Neural cell (in vitro differentiated cells): ENCODE data around the gene AHSG.

ENCODE experiments used
- CTCF ChIP-seq: fragments of 450-650 bp; IDR thresholded peaks from 2 replicates; pipeline ENCODE4 v1.5.1; 2014; ENCODE audit warnings: antibody characterized with exemption, mild to moderate bottlenecking, moderate library complexity; ENCODE audit not compliant: poor library complexity, severe bottlenecking
- EP300 ChIP-seq: fragments of 450-650 bp; conservative IDR thresholded peaks from 2 replicates; pipeline ENCODE4 v1.6.1; 2014; ENCODE audit warnings: antibody characterized with exemption, mild to moderate bottlenecking, moderate library complexity; ENCODE audit not compliant: poor library complexity, severe bottlenecking
- EZH2 ChIP-seq: fragments of 200-600, 300-800 bp; shearing (Covaris generic), sonication (generic); IDR thresholded peaks from 2 replicates; pipeline ENCODE4 v1.6.1; 2014; ENCODE audit warnings: antibody characterized with exemption, low read length, borderline replicate concordance, mild to moderate bottlenecking; ENCODE audit not compliant: insufficient read depth, poor library complexity, severe bottlenecking
- POLR2AphosphoS5 ChIP-seq: IDR thresholded peaks from 2 replicates; pipeline ENCODE4 v1.6.1; 2012
- RAD21 ChIP-seq: fragments of 450-650 bp; conservative IDR thresholded peaks from 2 replicates; pipeline ENCODE4 v1.6.1; 2014; ENCODE audit warnings: antibody characterized with exemption, mild to moderate bottlenecking, moderate library complexity
- REST ChIP-seq: IDR thresholded peaks from 2 replicates; pipeline ENCODE4 v1.6.1; 2012; ENCODE audit warnings: borderline replicate concordance
- SMC3 ChIP-seq: fragments of 450-650 bp; conservative IDR thresholded peaks from 2 replicates; pipeline ENCODE4 v1.6.1; 2014; ENCODE audit warnings: antibody characterized with exemption, mild to moderate bottlenecking, moderate library complexity; ENCODE audit not compliant: poor library complexity
- TAF1 ChIP-seq: IDR thresholded peaks from 2 replicates; pipeline ENCODE4 v1.6.1; 2012; ENCODE audit warnings: low read depth

GRCh38 chr3:186620213-186621092, 7.6 kb downstream of the AHSG start:
- TF ChIP-seq REST (no peak), POLR2AphosphoS5 (no peak), CTCF (no peak), EZH2 (no peak), EP300 (no peak), TAF1 (no peak), SMC3 (no peak), RAD21 (no peak)
